HUES48 (cell line): ENCODE data around the gene PAGE5.

Source experiments
- H3K27ac ChIP-seq: one replicate; pipeline ENCODE4 v1.7.0; 2013; ENCODE audit warnings: low read depth, low read length, inconsistent platforms
- H3K27me3 ChIP-seq: 2 replicates; pipeline ENCODE4 v1.6.1; 2013; ENCODE audit warnings: mild to moderate bottlenecking, low read length; ENCODE audit not compliant: control insufficient read depth, insufficient read depth
- H3K36me3 ChIP-seq: 2 replicates; pipeline ENCODE4 v1.6.1; 2013; ENCODE audit warnings: low read length; ENCODE audit not compliant: control insufficient read depth, insufficient read depth
- H3K4me1 ChIP-seq: 2 replicates; pipeline ENCODE4 v1.6.1; 2013; ENCODE audit warnings: mild to moderate bottlenecking, low read length; ENCODE audit not compliant: control insufficient read depth, insufficient read depth
- H3K4me3 ChIP-seq: 2 replicates; pipeline ENCODE4 v1.5.1; 2013; ENCODE audit warnings: mild to moderate bottlenecking, low read depth, low read length
- H3K9ac ChIP-seq: 2 replicates; pipeline ENCODE4 v1.6.1; 2013; ENCODE audit warnings: mild to moderate bottlenecking, low read depth, low read length, moderate library complexity
- H3K9me3 ChIP-seq: 2 replicates; pipeline ENCODE4 v1.6.1; 2013; ENCODE audit warnings: low read length; ENCODE audit not compliant: control insufficient read depth, insufficient read depth

PAGE5 gene, protein sequence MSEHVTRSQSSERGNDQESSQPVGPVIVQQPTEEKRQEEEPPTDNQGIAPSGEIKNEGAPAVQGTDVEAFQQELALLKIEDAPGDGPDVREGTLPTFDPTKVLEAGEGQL

DNA sequence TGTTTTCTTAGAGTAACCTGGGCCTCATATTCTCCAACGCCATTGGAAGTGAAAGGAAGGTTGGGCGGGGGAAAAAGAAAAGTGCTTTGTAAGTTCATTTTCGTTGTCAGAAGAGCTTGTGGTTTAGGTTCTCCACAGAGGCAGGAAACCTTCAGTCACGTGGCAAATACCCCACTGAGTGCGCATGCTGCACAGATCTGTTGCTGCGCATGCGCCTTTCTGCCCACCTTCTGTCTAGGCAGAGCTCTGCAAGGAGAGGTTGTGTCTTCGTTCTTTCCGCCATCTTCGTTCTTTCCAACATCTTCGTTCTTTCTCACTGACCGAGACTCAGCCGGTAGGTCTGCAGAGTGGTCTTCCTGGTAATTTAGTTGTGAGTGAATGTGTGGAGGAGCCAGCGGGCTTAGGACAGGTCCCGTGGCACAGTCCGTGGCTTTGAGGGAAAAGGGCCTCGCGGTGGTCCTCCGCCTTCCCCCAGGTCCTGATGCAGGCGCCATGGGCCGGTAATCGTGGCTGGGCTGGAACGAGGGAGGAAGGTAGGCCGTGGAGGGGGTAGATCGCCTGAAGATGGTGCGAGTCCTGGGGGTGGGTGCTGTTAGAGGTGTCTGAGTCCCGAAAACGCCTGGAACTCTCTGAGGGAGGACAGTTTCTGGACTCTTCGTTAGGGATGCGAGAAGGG, at the start of gene PAGE5:
Gene PAGE5, plus strand, starts transcription at position 228 of the 676 bp plus-strand sequence. CDS start 1,037 bp downstream, outside the sequence.
- no peak within 1 kb of the TSS for H3K9ac ChIP-seq
- H3K27ac ChIP-seq = no peak within 1 kb of the TSS
- no peaks in the 10 kb centered on the region for H3K4me1 ChIP-seq
- H3K27me3 ChIP-seq = no peaks in the 10 kb centered on the region
- H3K4me3 ChIP-seq = no peak within 1 kb of the TSS
- no peaks in the 10 kb centered on the region for H3K36me3 ChIP-seq
- H3K9me3 ChIP-seq = peaks cover 75% of the 10 kb centered on the region

DNA sequence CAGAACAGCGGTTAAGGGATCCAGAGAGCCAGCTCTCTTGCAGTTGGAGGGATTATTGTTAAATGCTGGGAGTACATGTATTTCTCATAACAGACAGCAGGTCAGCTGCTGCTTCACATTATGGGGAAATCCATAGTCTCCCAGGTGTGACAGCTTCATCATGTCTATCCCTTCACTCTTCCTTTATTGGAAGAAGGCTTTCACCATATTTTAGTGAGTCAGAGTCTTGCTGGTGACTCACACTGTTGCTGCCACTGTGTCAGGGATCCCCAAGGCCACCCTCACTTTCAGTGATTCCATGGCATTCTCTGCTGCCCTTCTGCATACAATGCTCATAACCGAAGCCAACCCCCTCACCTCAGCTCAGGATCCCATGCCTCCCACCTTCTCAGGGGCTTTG, 32.9 kb upstream of the PAGE5 start:
- Histone ChIP-seq H3K27ac (no peak overlapping the region), H3K4me3 (no peak overlapping the region), H3K36me3 (no peaks in the 10 kb centered on the region), H3K9ac (no peak overlapping the region), H3K27me3 (no peaks in the 10 kb centered on the region), H3K4me1 (no peaks in the 10 kb centered on the region), H3K9me3 (peaks cover 61% of the 10 kb centered on the region)

DNA sequence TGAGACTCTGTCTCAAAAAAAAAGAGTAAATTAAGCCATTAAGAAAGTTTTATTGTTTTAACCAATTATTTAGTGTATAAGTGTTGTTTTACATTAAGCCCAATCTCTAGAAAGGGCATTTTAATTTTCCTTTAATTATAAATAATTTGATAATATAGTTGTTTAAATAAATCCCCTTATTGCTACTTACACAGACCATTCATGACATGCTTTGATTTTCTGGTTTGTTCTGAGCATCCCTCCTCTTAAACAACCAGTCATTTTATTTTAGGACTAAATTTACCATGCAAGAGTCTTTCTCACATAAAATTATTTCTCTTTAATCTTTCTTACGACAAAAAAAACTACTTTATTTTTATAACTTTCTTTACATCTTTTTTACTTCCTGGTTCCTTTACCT, 23.5 kb upstream of the PAGE5 start:
- Histone ChIP-seq H3K9me3 (peaks cover 75% of the 10 kb centered on the region), H3K4me3 (no peak overlapping the region), H3K9ac (no peak overlapping the region), H3K27ac (no peak overlapping the region), H3K27me3 (no peaks in the 10 kb centered on the region), H3K4me1 (no peaks in the 10 kb centered on the region), H3K36me3 (no peaks in the 10 kb centered on the region)

DNA sequence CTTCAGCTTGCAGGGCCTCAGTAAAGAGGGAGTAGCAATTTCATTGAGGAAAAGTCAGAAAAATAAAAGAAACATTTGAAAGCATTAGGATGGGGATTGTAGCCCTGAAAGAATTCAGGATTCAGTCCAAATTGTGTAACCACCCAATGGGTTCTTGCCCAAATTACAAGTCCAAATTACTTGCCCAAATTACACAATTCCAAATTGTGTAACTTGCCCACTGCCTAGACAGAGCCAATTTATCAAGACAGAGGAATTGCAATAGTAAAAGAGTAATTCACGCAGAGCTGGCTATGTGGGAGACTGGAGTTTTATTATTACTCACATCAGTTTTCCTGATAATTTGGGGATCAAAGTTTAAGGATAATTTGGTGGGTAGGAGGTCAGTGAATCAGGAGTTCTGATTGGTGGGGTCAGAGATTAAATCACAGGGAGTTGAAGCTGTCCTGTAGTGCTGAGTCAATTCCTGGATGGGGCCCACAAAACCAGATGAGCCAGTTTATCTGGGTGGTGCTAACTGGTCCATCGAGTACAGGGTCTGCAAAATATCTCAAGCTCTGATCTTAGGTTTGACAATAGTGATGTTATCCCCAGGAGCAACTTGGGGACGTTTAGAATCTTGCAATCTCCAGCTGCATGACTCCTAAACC, 18.1 kb upstream of the PAGE5 start:
- H3K36me3 ChIP-seq = no peaks in the 10 kb centered on the region
- H3K27ac ChIP-seq = no peak overlapping the region
- H3K4me3 ChIP-seq = no peak overlapping the region
- H3K27me3 ChIP-seq = no peaks in the 10 kb centered on the region
- peaks cover 71% of the 10 kb centered on the region for H3K9me3 ChIP-seq
- no peaks in the 10 kb centered on the region for H3K4me1 ChIP-seq
- H3K9ac ChIP-seq = no peak overlapping the region

DNA sequence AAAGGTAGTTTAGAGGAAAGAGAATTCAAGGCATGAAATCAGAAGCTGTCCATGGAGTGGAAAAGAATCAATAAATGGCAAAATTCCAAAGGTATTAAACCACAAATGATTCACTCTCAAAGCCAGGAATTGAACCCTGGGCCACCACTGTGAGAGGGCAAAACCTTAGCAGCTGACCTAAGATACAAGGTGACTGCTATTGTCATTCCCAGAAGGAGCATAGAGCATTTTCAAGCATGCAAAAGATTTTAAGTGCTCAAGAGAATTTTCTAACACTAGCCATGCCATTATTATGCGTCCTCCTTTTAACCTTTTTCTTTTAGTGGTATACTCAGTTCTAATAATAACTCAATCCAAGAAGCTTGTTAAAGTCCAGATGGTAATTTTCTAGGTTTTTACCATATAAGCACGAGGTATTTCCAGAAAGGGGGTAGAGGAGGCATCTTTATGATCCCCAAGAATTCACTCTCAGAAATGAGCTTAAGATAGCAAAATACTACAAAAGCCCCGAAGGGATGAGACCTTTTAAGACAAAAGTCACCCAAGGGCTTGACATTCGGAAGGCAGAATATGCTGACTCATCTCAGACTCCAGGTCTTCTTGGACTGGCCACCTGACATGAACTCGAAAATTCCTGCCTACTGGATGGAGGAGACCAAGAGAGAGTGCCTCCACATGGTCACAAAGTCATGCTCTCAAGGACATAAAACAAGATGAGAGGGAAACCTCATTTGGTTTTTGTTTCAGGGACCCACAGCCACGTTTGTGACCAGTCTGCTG, 13.8 kb upstream of the PAGE5 start:
- H3K9me3 ChIP-seq = peaks cover 80% of the 10 kb centered on the region
- H3K9ac ChIP-seq = no peak overlapping the region
- no peak overlapping the region for H3K27ac ChIP-seq
- H3K36me3 ChIP-seq = no peaks in the 10 kb centered on the region
- no peaks in the 10 kb centered on the region for H3K4me1 ChIP-seq
- H3K27me3 ChIP-seq = no peaks in the 10 kb centered on the region
- H3K4me3 ChIP-seq = no peak overlapping the region

DNA sequence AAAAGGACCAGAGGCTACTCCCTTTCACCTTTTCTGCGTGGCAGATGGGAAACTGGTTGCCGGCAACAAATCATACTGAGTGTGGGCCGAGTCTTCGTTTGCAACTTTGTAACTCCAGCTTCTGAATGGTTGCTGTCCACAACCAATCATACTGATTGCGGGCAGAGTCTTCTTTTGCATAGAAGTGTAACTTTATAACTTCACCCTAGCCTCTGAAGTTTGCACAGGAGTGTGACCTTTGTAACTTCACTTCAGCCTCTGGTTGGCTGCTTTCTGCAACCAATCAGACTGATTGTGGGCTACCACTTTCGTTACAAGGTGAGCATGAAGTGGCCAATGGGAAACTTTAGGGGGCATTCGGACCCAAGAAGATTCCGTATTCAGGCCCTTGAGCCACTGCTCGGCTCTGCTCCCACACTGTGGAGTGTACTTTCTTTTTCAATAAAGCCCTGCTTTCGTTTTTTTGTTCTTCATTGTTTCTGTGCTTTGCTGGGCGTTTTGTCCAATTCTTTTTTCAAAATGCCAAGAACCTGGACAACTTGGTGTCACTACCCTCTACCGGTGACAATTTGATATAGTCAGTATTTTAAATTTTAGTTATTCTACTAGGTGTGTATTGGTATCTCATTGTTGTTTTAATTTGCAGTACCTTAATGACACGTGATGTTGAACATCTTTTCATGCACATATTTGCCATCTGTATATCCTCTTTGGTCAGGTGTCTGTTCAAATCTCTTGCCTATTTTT, 9.0 kb upstream of the PAGE5 start:
- H3K27ac ChIP-seq = no peak overlapping the region
- no peak overlapping the region for H3K9ac ChIP-seq
- no peaks in the 10 kb centered on the region for H3K4me1 ChIP-seq
- H3K36me3 ChIP-seq = no peaks in the 10 kb centered on the region
- H3K27me3 ChIP-seq = no peaks in the 10 kb centered on the region
- H3K4me3 ChIP-seq = no peak overlapping the region
- H3K9me3 ChIP-seq = peaks cover 75% of the 10 kb centered on the region

DNA sequence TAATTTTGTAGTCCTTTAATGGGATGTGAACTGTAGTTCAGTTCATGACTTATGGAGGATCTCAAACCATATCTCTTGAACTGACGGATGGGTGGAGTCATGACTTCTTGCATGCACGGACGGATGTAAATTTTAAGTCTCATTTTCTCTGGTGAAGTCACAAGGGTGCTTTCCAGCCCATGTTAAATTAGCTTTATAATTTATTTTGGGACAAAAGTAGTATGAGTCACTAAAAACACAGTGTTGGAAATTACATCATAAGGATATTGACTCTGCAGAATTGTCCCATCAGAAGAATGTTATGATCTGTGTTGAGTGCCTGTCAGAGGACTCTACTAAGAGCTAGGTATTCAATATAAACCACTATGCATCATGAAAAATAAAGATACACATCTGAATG, 6.8 kb upstream of the PAGE5 start:
- no peaks in the 10 kb centered on the region for H3K27me3 ChIP-seq
- no peaks in the 10 kb centered on the region for H3K4me1 ChIP-seq
- no peaks in the 10 kb centered on the region for H3K36me3 ChIP-seq
- peaks cover 70% of the 10 kb centered on the region for H3K9me3 ChIP-seq
- H3K27ac ChIP-seq = no peak overlapping the region
- no peak overlapping the region for H3K4me3 ChIP-seq
- no peak overlapping the region for H3K9ac ChIP-seq

DNA sequence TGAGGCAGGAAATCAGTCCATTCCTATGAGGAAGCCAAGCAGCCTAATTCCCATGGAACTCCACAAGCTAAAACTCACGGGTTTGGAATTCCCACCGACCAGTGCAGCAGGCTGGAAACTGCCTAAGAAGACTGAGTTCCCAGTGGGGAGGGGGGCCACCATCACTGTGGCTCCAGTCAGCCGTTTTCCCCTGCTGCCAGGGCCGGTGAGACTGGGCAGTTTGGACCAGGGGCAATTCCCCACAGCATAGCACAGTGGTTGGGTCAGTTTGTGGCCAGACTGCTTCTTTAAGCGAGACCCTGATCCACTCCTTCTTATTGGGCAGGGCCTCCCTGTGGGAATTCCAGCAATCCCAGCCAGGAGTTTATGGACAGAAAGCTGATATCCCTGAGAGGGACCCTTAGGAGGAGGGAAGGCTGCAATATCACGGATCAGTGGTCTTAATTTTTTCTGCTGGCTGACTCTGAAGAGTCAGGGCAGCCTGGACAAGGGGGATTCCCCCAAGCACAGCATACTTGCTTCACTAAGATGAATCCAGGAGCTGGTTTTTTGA, 20.7 kb downstream of the PAGE5 start:
- Histone ChIP-seq H3K27ac (no peak overlapping the region), H3K27me3 (no peaks in the 10 kb centered on the region), H3K9me3 (peaks cover 62% of the 10 kb centered on the region), H3K9ac (no peak overlapping the region), H3K4me1 (no peaks in the 10 kb centered on the region), H3K4me3 (no peak overlapping the region), H3K36me3 (no peaks in the 10 kb centered on the region)

DNA sequence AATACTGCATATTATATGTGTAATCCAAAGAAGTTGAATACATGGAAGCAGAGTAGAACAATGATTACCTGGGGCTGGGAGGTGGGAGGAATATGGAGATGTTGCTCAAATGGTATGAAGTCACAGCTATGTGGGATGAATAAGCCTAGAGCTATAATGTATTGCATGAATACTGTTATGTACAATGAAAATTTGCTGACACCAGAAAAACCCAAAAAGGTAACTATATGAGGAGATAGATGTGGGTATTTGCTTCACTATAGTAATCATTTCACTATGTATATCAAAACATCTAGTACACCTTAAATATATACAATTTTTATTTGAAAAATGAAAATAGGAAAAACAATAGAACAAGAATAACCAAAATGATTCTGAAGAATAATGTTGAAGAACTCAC, 33.4 kb downstream of the PAGE5 start:
- Histone ChIP-seq H3K9me3 (peaks cover 82% of the 10 kb centered on the region), H3K4me3 (no peak overlapping the region), H3K36me3 (no peaks in the 10 kb centered on the region), H3K9ac (no peak overlapping the region), H3K27ac (no peak overlapping the region), H3K4me1 (no peaks in the 10 kb centered on the region), H3K27me3 (no peaks in the 10 kb centered on the region)

DNA sequence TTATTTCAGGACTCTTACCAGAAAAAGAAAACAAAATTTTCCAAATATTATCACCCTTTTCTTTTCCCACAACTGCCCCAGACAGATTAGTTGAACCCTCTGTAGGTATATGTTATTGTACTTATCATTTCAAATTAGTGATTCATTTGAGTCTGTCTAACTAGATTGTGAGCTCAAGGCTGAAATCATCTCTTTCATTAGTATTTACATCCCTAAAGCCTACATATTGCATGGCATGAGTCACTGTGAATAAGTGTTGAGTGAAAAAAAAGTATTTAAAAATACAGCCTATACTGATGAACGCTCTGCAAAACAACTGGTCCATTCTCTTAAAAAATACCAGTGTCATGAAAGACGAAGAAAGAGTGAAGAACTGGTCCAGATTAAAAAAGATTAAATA, 40.7 kb downstream of the PAGE5 start:
- H3K9me3 ChIP-seq = peaks cover 91% of the 10 kb centered on the region
- no peaks in the 10 kb centered on the region for H3K36me3 ChIP-seq
- no peak overlapping the region for H3K4me3 ChIP-seq
- H3K9ac ChIP-seq = no peak overlapping the region
- no peaks in the 10 kb centered on the region for H3K27me3 ChIP-seq
- no peak overlapping the region for H3K27ac ChIP-seq
- H3K4me1 ChIP-seq = no peaks in the 10 kb centered on the region
